ENCODE measurements around the gene KIF3A.

Gene KIF3A

GRCh38 chr5:132770476-132771159, 33.3 kb upstream of the KIF3A start:
- no peak for DNase-seq

GRCh38 chr5:132768485-132768868, 31.1 kb upstream of the KIF3A start:
- DNase-seq: no peak

GRCh38 chr5:132767150-132767549, 29.8 kb upstream of the KIF3A start:
- DNase-seq: no peak

GRCh38 chr5:132766806-132767055, 29.4 kb upstream of the KIF3A start:
- DNase-seq: no peak

GRCh38 chr5:132766020-132766805, 28.9 kb upstream of the KIF3A start:
- DNase-seq: no peak

GRCh38 chr5:132765311-132766019, 28.1 kb upstream of the KIF3A start:
- DNase-seq: no peak

- no peak for DNase-seq
Measured at GRCh38 chr5:132764671-132765238, 27.4 kb upstream of the KIF3A start.

GRCh38 chr5:132764051-132764450, 26.7 kb upstream of the KIF3A start:
- DNase-seq: no peak

- DNase-seq: no peak
Measured at GRCh38 chr5:132763181-132764036, 26.1 kb upstream of the KIF3A start.

GRCh38 chr5:132762246-132763000, 25.1 kb upstream of the KIF3A start:
- DNase-seq: no peak

- no peak for DNase-seq
Measured at GRCh38 chr5:132761321-132762240, 24.2 kb upstream of the KIF3A start.

GRCh38 chr5:132760601-132761317, 23.4 kb upstream of the KIF3A start:
- DNase-seq: no peak

- no peak for DNase-seq
Measured at GRCh38 chr5:132760049-132760420, 22.7 kb upstream of the KIF3A start.

- DNase-seq: no peak
Measured at GRCh38 chr5:132759114-132760048, 22.0 kb upstream of the KIF3A start.

- DNase-seq: no peak
Measured at GRCh38 chr5:132758451-132758850, 21.1 kb upstream of the KIF3A start.

GRCh38 chr5:132756542-132756941, 19.2 kb upstream of the KIF3A start:
- DNase-seq: no peak

- peak; percentile 31 for DNase-seq
Measured at GRCh38 chr5:132754947-132755346, 17.6 kb upstream of the KIF3A start.

GRCh38 chr5:132754111-132754510, 16.8 kb upstream of the KIF3A start:
- DNase-seq: no peak
